GM12874 (cell line): ENCODE data around the gene TRMO.

Source experiments
- CTCF ChIP-seq: IDR thresholded peaks from 2 replicates; pipeline ENCODE4 v1.5.1; 2011; ENCODE audit warnings: low read depth, mild to moderate bottlenecking, control low read depth, low read length, moderate library complexity; ENCODE audit not compliant: insufficient read depth

Gene TRMO

GRCh38 chr9:97864396-97864795 lies 57.9 kb downstream of the TRMO start:
- TF ChIP-seq CTCF = no peak

GRCh38 chr9:97863314-97863713 lies 59.0 kb downstream of the TRMO start:
- TF ChIP-seq CTCF = no peak

- no peak for TF ChIP-seq CTCF
Measured at GRCh38 chr9:97861148-97861475, 61.2 kb downstream of the TRMO start.

- TF ChIP-seq CTCF = no peak
Measured at GRCh38 chr9:97860451-97861147, 61.7 kb downstream of the TRMO start.

GRCh38 chr9:97859346-97859745 lies 63.0 kb downstream of the TRMO start:
- no peak for TF ChIP-seq CTCF

GRCh38 chr9:97858826-97859225 lies 63.5 kb downstream of the TRMO start:
- TF ChIP-seq CTCF = no peak

GRCh38 chr9:97858393-97858713 lies 63.9 kb downstream of the TRMO start:
- TF ChIP-seq CTCF = no peak
